HG03354 (cell line): ENCODE results near the gene HPN.
"Not testable (repeated sequence)": the region's sequence is repeated elsewhere in the genome, so short reads cannot be mapped to it uniquely, and the experiment has no call there.

ENCODE experiments used
- ATAC-seq: cut with Tn5 transposase; IDR thresholded peaks from one replicate; pipeline ENCODE4 v1.9.1; 2021; ENCODE audit warnings: mild to moderate bottlenecking; ENCODE audit not compliant: unreplicated experiment, poor library complexity, severe bottlenecking

HPN gene

GRCh38 chr19:35041548-35042055, at the start of gene HPN:
HPN (plus strand) TSS chr19:35041721; CDS start chr19:35042507, 786 bp downstream.
- ATAC-seq: no peak

DNA sequence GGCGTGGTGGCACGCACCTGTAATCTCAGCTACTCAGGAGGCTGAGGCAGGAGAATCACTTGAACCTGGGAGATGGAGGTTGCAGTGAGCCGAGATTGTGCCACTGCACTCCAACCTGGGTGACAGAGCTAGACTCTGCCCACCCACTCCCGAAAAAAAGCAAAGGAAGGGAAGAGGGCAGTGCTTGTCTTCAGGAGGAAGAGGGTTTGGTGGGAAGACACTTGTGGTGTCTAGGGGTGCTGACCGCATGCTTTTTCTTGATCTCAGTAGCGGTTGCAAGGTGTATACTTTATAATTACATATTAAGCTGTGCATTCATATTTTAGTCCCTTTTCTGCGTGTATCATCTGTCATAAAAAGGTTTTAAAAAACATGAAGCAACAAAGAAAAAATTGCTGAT, 48.9 kb upstream of the HPN start:
- ATAC-seq: not testable (repeated sequence)

GRCh38 chr19:34994286-34994642, 47.3 kb upstream of the HPN start:
- no peak for ATAC-seq

- no peak for ATAC-seq
Observed at GRCh38 chr19:34994643-34995541, 46.6 kb upstream of the HPN start.

- no peak for ATAC-seq
Observed at GRCh38 chr19:34995551-34995950, 46.0 kb upstream of the HPN start.

- no peak for ATAC-seq
Observed at GRCh38 chr19:34997071-34997617, 44.4 kb upstream of the HPN start.

DNA sequence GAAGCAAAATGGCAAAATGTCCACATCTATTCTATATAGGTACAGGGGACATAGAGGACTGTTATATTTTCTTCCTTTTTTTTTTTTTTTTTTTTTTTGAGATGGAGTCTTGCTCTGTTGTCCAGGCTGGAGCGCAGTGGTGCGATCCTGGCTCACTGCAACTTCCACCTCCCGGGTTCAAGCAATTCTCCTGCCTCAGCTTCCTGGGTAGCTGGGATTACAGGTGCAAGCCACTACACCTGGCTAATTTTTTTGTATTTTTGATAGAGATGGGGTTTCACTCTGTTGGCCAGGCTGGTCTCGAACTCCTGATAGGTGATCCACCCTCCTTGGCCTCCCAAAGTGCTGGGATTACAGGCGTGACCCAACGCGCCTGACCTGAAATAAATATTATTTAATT, 43.3 kb upstream of the HPN start:
- ATAC-seq: not testable (repeated sequence)

DNA sequence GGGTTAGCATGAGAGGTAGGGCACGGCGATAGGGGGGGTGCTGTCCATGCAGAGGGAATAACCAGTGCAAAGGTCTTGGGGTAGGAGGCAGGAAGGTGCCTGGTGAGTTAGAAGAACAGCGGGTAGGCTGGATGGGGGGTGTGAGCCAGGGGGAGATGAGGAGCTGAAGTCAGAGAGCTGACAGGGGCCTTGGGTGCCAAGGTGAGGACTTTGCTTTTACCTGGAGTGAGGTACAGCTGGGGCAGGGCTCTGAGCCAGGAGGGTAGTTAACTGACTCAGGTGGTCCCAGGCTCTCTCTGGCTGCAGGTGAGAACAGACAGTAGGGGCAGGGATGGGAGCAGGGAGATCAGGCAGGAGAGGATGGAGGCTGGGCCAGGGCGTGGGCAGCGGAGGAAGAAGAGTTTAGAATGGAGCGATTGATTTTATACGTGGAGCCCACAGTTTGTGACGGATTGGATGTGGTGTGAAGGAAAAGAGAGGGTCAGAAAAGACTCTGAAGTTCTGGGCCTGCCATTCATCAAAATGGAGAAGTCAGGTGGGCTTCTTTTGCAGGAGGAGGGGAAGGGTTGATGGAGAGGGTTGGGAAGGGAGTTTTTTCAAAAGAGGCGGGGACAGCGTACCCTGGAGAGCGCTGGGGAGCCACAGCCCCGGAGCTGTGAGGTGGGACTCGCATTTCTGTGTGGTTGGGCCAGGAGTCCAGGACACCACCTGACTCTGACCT, 42.6 kb upstream of the HPN start:
- ATAC-seq: no peak

DNA sequence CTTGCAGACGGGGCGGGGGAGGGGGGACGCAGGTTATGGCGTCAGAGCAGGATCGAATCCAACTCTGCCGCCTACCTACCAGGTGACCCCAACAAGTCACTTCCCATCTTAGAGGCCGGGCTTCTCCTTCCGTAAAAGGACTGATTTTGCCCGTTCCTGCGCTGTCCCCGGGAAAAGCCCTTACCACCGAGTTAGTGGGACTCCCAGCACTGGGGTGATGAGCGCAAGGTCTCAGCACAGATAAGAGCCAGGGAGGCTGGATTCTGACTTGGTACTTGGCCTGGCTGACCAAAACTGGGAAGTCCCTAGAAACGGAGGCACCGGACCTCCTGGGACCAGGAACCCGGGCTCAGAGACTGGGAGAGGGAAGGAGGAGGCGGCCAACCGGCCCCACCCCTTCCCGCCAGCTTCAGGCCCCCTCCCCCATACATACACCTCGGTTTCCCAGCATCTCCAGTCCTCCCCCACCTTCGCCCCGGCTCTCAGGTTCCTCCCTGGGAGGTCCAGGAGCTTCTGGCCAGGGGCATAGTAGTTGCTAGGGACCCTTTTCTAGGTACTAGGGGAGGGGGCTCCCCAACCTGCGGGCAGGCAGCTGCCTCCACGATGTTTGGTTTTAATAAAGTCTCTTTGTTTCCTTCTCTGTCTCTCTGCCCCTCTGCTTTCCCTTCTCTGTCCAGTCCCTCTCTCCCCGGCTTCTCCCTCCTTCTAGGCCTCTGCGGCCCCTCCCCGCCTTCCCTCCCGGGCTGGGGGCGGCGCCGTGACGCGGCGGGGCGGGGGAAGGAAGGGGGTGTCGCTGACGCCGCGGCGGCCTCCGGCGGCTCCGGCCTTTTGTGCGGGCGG, 41.8 kb upstream of the HPN start, which contains the start of gene GRAMD1A:
Gene GRAMD1A (plus strand): TSS at position 826 of the 840 bp plus-strand sequence. CDS start 156 bp downstream, outside the sequence.
- ATAC-seq: peak; percentile 53

DNA sequence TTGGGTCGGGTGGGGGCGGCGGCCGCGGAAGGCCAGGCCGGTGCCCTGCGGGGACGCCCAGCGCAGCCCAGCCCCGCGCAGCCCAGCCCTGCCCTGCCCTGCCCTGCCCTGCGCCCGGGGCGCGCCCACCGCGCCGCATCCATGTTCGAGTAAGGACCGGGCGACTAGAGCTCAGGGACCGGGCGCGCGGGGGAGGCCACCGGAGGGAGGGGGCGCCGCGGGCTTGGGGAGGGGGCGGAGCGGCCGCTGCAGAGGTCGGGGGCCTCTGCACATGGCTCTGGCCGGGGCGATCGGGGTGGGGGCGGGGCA, 41.2 kb upstream of the HPN start:
- no peak for ATAC-seq

GRCh38 chr19:35000647-35001501, 40.6 kb upstream of the HPN start:
- ATAC-seq: no peak

DNA sequence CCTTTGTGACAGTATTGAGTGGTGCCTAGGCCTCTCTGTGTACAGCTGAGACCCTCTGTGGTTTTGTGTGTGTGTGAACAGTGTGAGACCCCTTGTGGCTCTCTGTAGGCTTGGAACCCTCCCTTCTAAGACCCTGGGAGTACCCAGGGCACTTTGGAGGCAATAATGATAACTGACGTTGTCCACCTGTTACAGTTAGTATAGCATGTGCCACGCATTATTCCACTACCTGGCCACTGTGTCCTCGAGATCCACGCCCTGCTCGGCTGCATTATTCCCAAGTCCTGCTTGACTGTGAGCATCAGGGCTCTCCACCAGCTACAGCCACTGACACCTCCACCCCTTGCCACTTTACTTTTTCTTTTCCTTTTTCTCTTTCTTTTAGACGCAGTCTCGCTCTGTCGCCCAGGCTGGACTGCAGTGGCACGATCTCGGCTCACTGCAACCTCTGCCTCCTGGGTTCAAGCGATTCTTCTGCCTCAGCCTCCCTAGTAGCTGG, 39.4 kb upstream of the HPN start:
- no peak for ATAC-seq

DNA sequence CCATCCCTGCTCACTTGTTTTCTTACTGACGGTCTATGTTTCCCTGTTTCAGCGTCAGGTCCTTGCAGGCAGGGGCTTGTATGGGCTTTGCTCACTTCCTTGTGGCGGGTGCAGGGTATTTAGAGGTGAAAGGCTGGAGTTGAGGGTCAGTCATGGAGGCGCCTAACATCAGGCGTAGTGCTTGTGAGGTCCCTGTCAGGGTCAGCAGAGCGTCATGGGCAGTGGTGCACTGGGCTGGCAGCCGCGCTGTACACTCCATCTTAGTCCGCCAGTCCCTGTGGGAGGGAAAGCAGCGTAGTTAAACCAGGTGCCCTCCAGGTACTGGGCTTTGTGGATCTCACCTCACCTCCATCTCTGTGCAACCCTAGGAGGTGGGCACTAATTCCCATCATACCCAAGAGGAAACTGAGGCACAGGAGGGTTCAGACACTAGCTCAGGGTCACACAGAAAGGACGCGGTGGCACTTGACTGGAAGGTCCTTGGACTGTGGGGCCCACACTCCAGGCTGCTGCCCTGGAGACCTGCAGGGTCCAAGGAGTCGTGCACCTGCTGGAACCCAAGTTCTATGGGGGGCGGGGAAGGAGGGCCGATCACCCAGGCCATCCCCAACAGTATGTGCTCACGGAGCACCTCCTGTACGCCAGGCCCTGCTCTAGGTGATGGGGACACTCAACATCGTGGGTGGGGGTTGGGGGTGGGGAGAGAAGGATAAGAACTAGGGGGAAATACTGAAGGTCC, 36.8 kb upstream of the HPN start:
- ATAC-seq: no peak

DNA sequence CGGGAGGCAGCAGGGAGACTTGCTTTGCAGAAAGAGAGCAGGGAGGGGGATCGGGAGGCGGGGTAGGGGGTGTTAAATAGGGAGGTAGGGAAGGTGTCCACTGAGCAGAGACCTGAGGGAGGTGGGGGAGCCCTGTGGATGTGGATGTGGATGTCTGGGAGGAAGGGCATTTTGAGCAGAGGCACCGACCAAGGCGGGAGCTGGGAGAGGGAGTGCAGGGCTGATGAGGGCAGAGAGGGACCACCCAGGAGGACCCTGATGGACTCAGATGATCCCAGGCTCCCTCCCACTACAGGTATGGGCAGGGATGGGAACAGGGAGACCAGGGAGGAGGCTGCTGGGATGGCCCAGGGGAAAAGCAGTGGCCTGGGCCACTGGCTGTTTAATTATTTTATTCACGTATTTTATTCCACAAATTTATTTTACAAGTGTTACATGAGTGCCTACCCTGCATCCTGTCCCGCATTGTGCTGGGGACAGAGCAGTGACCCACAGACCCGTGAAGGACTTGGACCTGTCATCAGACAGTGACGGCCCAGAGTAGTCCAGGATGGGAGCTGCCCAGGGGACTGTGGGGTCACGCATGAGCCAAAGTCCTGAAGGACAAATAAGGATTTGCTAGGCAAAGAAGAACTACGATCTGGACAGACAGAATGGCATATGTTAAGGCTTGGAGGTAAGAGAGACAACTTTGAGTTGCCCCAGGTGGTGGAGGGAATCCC, 36.1 kb upstream of the HPN start:
- no peak for ATAC-seq

GRCh38 chr19:35006007-35006341, 35.5 kb upstream of the HPN start:
- ATAC-seq: not testable (repeated sequence)

DNA sequence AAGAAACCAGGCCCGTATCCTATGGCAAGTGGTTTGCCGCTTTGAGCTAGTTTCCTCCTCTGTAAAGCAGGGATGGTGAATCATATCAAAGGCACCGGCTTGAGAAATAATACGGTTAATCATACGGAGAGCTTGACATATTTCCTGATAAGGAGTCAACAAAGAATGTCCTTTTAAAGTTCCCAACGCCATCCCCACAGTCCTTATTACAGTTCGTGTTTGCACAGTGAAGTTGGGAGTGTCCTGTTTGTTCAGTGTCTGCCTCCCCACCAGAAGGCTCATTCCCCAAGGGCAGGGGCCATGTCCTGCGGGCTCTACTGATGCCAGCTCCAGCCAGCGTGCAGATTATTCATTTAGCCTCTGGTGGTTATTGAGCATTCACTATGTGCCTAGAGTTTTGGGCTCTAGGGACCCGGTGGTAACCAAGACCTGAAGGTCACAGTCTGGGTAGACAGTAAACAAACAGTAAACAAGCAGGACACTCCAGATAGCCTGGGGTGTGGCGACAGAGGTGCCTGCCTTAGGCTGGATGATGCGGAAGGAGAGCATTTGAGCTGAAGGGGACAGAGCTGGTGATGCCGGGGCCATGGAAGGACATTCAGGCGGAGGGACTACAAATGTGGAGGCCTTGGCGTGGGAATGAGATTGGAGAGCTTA, 35.1 kb upstream of the HPN start:
- ATAC-seq: no peak

- no peak for ATAC-seq
Observed at GRCh38 chr19:35006999-35007365, 34.5 kb upstream of the HPN start.
